Ammon's horn (tissue), 1 donor: ENCODE measurements around the gene LAMC3.

Experiments
- DNase-seq: peaks from one replicate; pipeline ENCODE4 v3.0.0-alpha.2; 2016; ENCODE audit warnings: low spot score

LAMC3 gene

GRCh38 chr9:131045300-131046092 lies 36.5 kb downstream of the LAMC3 start:
- no peak for DNase-seq

GRCh38 chr9:131046093-131046380 lies 37.1 kb downstream of the LAMC3 start:
- DNase-seq: no peak

GRCh38 chr9:131046581-131047202 lies 37.7 kb downstream of the LAMC3 start:
- DNase-seq: peak; percentile 72

- DNase-seq: no peak
Measured at GRCh38 chr9:131048332-131048731, 39.4 kb downstream of the LAMC3 start.

- DNase-seq: no peak
Measured at GRCh38 chr9:131048820-131049219, 39.8 kb downstream of the LAMC3 start.

GRCh38 chr9:131049829-131050715 lies 41.1 kb downstream of the LAMC3 start:
- no peak for DNase-seq

GRCh38 chr9:131050831-131051230 lies 41.9 kb downstream of the LAMC3 start:
- no peak for DNase-seq

GRCh38 chr9:131051592-131052517 lies 42.9 kb downstream of the LAMC3 start:
- no peak for DNase-seq

- peak; percentile 78 for DNase-seq
Measured at GRCh38 chr9:131053896-131054295, 44.9 kb downstream of the LAMC3 start.

GRCh38 chr9:131056781-131057506 lies 48.0 kb downstream of the LAMC3 start:
- DNase-seq: no peak

- DNase-seq: no peak
Measured at GRCh38 chr9:131060900-131061630, 52.1 kb downstream of the LAMC3 start.

GRCh38 chr9:131062969-131063368 lies 54.0 kb downstream of the LAMC3 start:
- DNase-seq: no peak

GRCh38 chr9:131065599-131065998 lies 56.6 kb downstream of the LAMC3 start:
- no peak for DNase-seq

- no peak for DNase-seq
Measured at GRCh38 chr9:131067625-131068024, 58.7 kb downstream of the LAMC3 start.

- no peak for DNase-seq
Measured at GRCh38 chr9:131068076-131068816, 59.3 kb downstream of the LAMC3 start.

- DNase-seq: no peak
Measured at GRCh38 chr9:131069699-131070098, 60.7 kb downstream of the LAMC3 start.

GRCh38 chr9:131072107-131072870 lies 63.3 kb downstream of the LAMC3 start:
- no peak for DNase-seq

GRCh38 chr9:131072871-131073237 lies 63.9 kb downstream of the LAMC3 start:
- no peak for DNase-seq
